Measurements from ENCODE around the gene FCGBP.

FCGBP gene

GRCh38 chr19:39915848-39916215, 18.6 kb downstream of the FCGBP start:
- no peak for DNase-seq
- Histone ChIP-seq H3K27ac (no peak overlapping the region), H3K27me3 (replicated peaks) (peaks cover 3% of the 10 kb centered on the region), H3K36me3 (replicated peaks) (no peaks in the 10 kb centered on the region), H3K4me3 (ENCODE audit: low read depth, low read length) (no peak overlapping the region)
- TF ChIP-seq CTCF (IDR thresholded peaks at IDR 0.05; ENCODE audit: low read depth, low read length, missing control alignments) = no peak
- in situ Hi-C loops (cut with HindIII; ENCODE audit: low pct_ligation_motif_present, low sequenced_read_pairs) = no loop called here

GRCh38 chr19:39915101-39915847, 19.2 kb downstream of the FCGBP start:
- no peak overlapping the region for H3K4me3 ChIP-seq (ENCODE audit: low read depth, low read length)
- H3K27ac ChIP-seq = no peak overlapping the region
- no peaks in the 10 kb centered on the region for H3K36me3 ChIP-seq (replicated peaks)
- peaks cover 3% of the 10 kb centered on the region for H3K27me3 ChIP-seq (replicated peaks)
- no peak for DNase-seq
- no peak for TF ChIP-seq CTCF (IDR thresholded peaks at IDR 0.05; ENCODE audit: low read depth, low read length, missing control alignments)
- in situ Hi-C loops (cut with HindIII; ENCODE audit: low pct_ligation_motif_present, low sequenced_read_pairs) = no loop called here

- no peak for TF ChIP-seq CTCF (IDR thresholded peaks at IDR 0.05; ENCODE audit: low read depth, low read length, missing control alignments)
- H3K27ac ChIP-seq = no peak overlapping the region
- H3K4me3 ChIP-seq (ENCODE audit: low read depth, low read length) = no peak overlapping the region
- in situ Hi-C loops (cut with HindIII; ENCODE audit: low pct_ligation_motif_present, low sequenced_read_pairs) = no loop called here
- H3K36me3 ChIP-seq (replicated peaks) = no peaks in the 10 kb centered on the region
- no peak for DNase-seq
- H3K27me3 ChIP-seq (replicated peaks) = peaks cover 3% of the 10 kb centered on the region
These were observed 20.6 kb downstream of the FCGBP start for GRCh38 chr19:39913682-39914333.

- in situ Hi-C loops (cut with HindIII; ENCODE audit: low pct_ligation_motif_present, low sequenced_read_pairs) = no loop called here
- Histone ChIP-seq H3K4me3 (ENCODE audit: low read depth, low read length) (no peak overlapping the region), H3K27me3 (replicated peaks) (no peaks in the 10 kb centered on the region), H3K27ac (no peak overlapping the region), H3K36me3 (replicated peaks) (no peaks in the 10 kb centered on the region)
- no peak for DNase-seq
- no peak for TF ChIP-seq CTCF (IDR thresholded peaks at IDR 0.05; ENCODE audit: low read depth, low read length, missing control alignments)
These were observed 25.6 kb downstream of the FCGBP start for GRCh38 chr19:39908803-39909202.

- in situ Hi-C loops (cut with HindIII; ENCODE audit: low pct_ligation_motif_present, low sequenced_read_pairs) = no loop called here
These were observed 27.4 kb downstream of the FCGBP start for GRCh38 chr19:39906820-39907611.

More at GRCh38 chr19:39906820-39907611, 27.4 kb downstream of the FCGBP start:
- DNase-seq = no peak
- no peaks in the 10 kb centered on the region for H3K27me3 ChIP-seq (replicated peaks)
- no peaks in the 10 kb centered on the region for H3K36me3 ChIP-seq (replicated peaks)
- no peak overlapping the region for H3K4me3 ChIP-seq (ENCODE audit: low read depth, low read length)
- no peak overlapping the region for H3K27ac ChIP-seq
- TF ChIP-seq CTCF (IDR thresholded peaks at IDR 0.05; ENCODE audit: low read depth, low read length, missing control alignments) = no peak

All from brain microvascular endothelial cell (primary cell).